Kidney epithelial cell (primary cell): ENCODE data around the gene NARF. TPM values are rescaled to one million over a fixed set of nuclear protein-coding genes. Genes with fewer than 3 reads are reported as not detected.

Experiments used
- DNase-seq: peaks from one replicate; pipeline ENCODE4 v3.0.0-alpha.2; 2010; ENCODE audit warnings: low read depth
- H3K27me3 ChIP-seq: 2 replicates; pipeline ENCODE4 v1.6.0; 2011; ENCODE audit warnings: low read length; ENCODE audit not compliant: control insufficient read depth, insufficient read depth
- H3K36me3 ChIP-seq: 2 replicates; pipeline ENCODE4 v1.5.1; 2011; ENCODE audit warnings: low read length; ENCODE audit not compliant: control insufficient read depth, insufficient read depth
- H3K4me3 ChIP-seq: 2 replicates; pipeline ENCODE4 v1.5.1; 2011; ENCODE audit warnings: low read depth, mild to moderate bottlenecking, control low read depth, low read length
- CTCF ChIP-seq: IDR thresholded peaks from 2 replicates; pipeline ENCODE4 v1.5.1; 2011; ENCODE audit warnings: mild to moderate bottlenecking, moderate library complexity, low read length, control low read depth, inconsistent platforms; ENCODE audit not compliant: insufficient read depth, poor library complexity, severe bottlenecking
- total RNA-seq: library from RNA; depleted of rRNA; stranded (reverse); fragments of >200 nt; gene quantifications from 2 replicates; pipeline ENCODE4 v1.2.3, GENCODE V29; 2015

Gene NARF
- total RNA-seq, 1 donor from 2014 or later = 59.9 TPM

GRCh38 chr17:82435601-82436583 lies 22.6 kb upstream of the NARF start:
- H3K27me3 ChIP-seq = no peaks in the 10 kb centered on the region
- DNase-seq = no peak
- no peak for TF ChIP-seq CTCF
- no peak overlapping the region for H3K4me3 ChIP-seq
- H3K36me3 ChIP-seq = no peaks in the 10 kb centered on the region

- no peak for TF ChIP-seq CTCF
- Histone ChIP-seq H3K27me3 (no peaks in the 10 kb centered on the region), H3K36me3 (no peaks in the 10 kb centered on the region), H3K4me3 (no peak overlapping the region)
- DNase-seq = no peak
These were observed 21.8 kb upstream of the NARF start for GRCh38 chr17:82436601-82437324.

GRCh38 chr17:82437325-82437668 lies 21.2 kb upstream of the NARF start:
- H3K27me3 ChIP-seq = no peaks in the 10 kb centered on the region
- H3K4me3 ChIP-seq = no peak overlapping the region
- no peaks in the 10 kb centered on the region for H3K36me3 ChIP-seq
- TF ChIP-seq CTCF = no peak
- no peak for DNase-seq

- no peak for DNase-seq
- no peak for TF ChIP-seq CTCF
- Histone ChIP-seq H3K36me3 (no peaks in the 10 kb centered on the region), H3K4me3 (no peak overlapping the region), H3K27me3 (no peaks in the 10 kb centered on the region)
These were observed 19.9 kb upstream of the NARF start for GRCh38 chr17:82438401-82439193.

- H3K4me3 ChIP-seq = no peak overlapping the region
- H3K27me3 ChIP-seq = no peaks in the 10 kb centered on the region
- H3K36me3 ChIP-seq = no peaks in the 10 kb centered on the region
- DNase-seq = no peak
- TF ChIP-seq CTCF = no peak
These were observed 19.2 kb upstream of the NARF start for GRCh38 chr17:82439194-82439828.
